H1 (cell line): Measurements from ENCODE around the gene PLCB4.

Experiments used
- EGR1 ChIP-seq: IDR thresholded peaks from 2 replicates; pipeline ENCODE4 v1.6.1; 2011; ENCODE audit warnings: low read depth, low read length, borderline replicate concordance
- EP300 ChIP-seq, 2 experiments: IDR thresholded peaks; 1 replicate in 1 of 2; 2 replicates in 1 of 2; pipeline ENCODE4 v1.6.1; 2011 to 2012; ENCODE audit warnings: low read depth in 2 of 2, low read length in 2 of 2, mild to moderate bottlenecking in 2 of 2, borderline replicate concordance in 1 of 2, inconsistent platforms in 1 of 2, moderate library complexity in 1 of 2
- PHF8 ChIP-seq: fragments of 200-600 bp; sonication (generic); conservative IDR thresholded peaks from 2 replicates; pipeline ENCODE4 v1.7.1; 2012; ENCODE audit warnings: low read depth, mild to moderate bottlenecking, inconsistent platforms, low read length, moderate library complexity
- POLR2A ChIP-seq, 2 experiments: IDR thresholded peaks; 1 replicate in 1 of 2; 2 replicates in 1 of 2; pipeline ENCODE4 v1.6.1; 2011; ENCODE audit warnings: low read depth in 2 of 2, low read length in 2 of 2, mild to moderate bottlenecking in 2 of 2; ENCODE audit errors: control extremely low read depth in 1 of 2
- POU5F1 ChIP-seq: IDR thresholded peaks from 2 replicates; pipeline ENCODE4 v1.6.1; 2011; ENCODE audit warnings: low read depth, mild to moderate bottlenecking, low read length, moderate library complexity
- RXRA ChIP-seq: IDR thresholded peaks from 2 replicates; pipeline ENCODE4 v1.6.1; 2011; ENCODE audit warnings: low read depth, mild to moderate bottlenecking, low read length, moderate library complexity; ENCODE audit not compliant: insufficient read depth
- SIX5 ChIP-seq: IDR thresholded peaks from 2 replicates; pipeline ENCODE4 v1.6.1; 2011; ENCODE audit warnings: mild to moderate bottlenecking, low read depth, low read length
- TF ChIP-seq, protein P1 (sequence below), 3 experiments: IDR thresholded peaks; 1 replicate in 2 of 3; 2 replicates in 1 of 3; pipeline versions ENCODE4 v1.5.1 to v1.6.1; 2011; ENCODE audit warnings: low read length in 3 of 3, mild to moderate bottlenecking in 3 of 3, inconsistent platforms in 2 of 3, low read depth in 1 of 3, moderate library complexity in 1 of 3; ENCODE audit not compliant: insufficient read depth in 1 of 3; ENCODE audit errors: control extremely low read depth in 1 of 3

DNA sequence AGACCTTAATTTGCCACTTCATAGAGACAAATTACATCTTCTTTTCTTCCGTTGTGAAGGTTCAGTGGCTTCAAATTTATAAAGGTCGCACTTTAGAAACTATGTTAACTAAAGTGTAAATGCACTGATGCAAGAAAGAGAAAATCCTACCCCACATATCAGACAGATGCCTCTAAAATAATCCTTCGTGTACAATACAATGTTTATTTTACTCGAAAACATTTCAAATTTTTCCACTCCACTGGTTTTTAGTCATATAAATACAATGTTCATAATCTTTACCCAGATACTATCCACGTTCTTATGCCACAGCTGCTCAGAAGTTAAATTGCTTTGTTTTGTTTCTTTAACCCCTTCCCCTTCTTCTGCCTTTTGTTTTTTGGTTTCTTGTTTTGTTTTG is 305.2 kb downstream of the PLCB4 start:
- TF ChIP-seq EGR1 (no peak), EP300 (IDR thresholded peaks at IDR 0.05; ENCODE audit: borderline replicate concordance in 1 of 2, low read depth in 2 of 2, low read length in 2 of 2) (no peak), POU5F1 (no peak), POLR2A (IDR thresholded peaks at IDR 0.05; ENCODE audit: control extremely low read depth in 1 of 2, low read depth in 2 of 2, low read length in 2 of 2) (no peak), PHF8 (no peak), SIX5 (no peak), RXRA (no peak)
- TF ChIP-seq, protein P1, sequence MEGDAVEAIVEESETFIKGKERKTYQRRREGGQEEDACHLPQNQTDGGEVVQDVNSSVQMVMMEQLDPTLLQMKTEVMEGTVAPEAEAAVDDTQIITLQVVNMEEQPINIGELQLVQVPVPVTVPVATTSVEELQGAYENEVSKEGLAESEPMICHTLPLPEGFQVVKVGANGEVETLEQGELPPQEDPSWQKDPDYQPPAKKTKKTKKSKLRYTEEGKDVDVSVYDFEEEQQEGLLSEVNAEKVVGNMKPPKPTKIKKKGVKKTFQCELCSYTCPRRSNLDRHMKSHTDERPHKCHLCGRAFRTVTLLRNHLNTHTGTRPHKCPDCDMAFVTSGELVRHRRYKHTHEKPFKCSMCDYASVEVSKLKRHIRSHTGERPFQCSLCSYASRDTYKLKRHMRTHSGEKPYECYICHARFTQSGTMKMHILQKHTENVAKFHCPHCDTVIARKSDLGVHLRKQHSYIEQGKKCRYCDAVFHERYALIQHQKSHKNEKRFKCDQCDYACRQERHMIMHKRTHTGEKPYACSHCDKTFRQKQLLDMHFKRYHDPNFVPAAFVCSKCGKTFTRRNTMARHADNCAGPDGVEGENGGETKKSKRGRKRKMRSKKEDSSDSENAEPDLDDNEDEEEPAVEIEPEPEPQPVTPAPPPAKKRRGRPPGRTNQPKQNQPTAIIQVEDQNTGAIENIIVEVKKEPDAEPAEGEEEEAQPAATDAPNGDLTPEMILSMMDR (IDR thresholded peaks at IDR 0.05; ENCODE audit: control extremely low read depth in 1 of 3, insufficient read depth in 1 of 3, low read depth in 1 of 3, low read length in 3 of 3): no peak
